WTC11 (cell line): ENCODE results near the gene PLXNA3. TPM values are rescaled to one million over a fixed set of nuclear protein-coding genes. Genes with fewer than 3 reads are reported as not detected.

ENCODE experiments used
- ATAC-seq: fragments of 200-7000 bp; cut with Tn5 transposase; 2 replicates; pipeline ENCODE4 v1.10.0; 2021; ENCODE audit warnings: mild to moderate bottlenecking, moderate library complexity
- CTCF ChIA-PET: fragments of 300-600 bp; sonication (Branson Sonifier 250); formaldehyde crosslinking; loops from one replicate; lab custom pipeline; 2021; ENCODE audit warnings: antibody characterized with exemption; lab: Charles Lee
- POLR2A ChIA-PET: fragments of 350-600 bp; sonication (Branson Sonifier 250); formaldehyde crosslinking; loops from one replicate; lab custom pipeline; 2021; ENCODE audit warnings: antibody characterized with exemption; lab: Charles Lee
- DNase-seq: peaks from one replicate; pipeline ENCODE4 v3.0.0; 2021; ENCODE audit warnings: low spot score
- H3K27ac Mint-ChIP-seq: 2 replicates; pipeline ENCODE4 v1.8.0; 2021; ENCODE audit warnings: mixed read lengths
- H3K27me3 Mint-ChIP-seq: 2 replicates; pipeline ENCODE4 v1.8.0; 2021; ENCODE audit warnings: low read depth, mild to moderate bottlenecking, moderate library complexity, mixed read lengths
- H3K36me3 Mint-ChIP-seq: 2 replicates; pipeline ENCODE4 v1.8.0; 2021; ENCODE audit warnings: mixed read lengths
- H3K4me1 Mint-ChIP-seq: 2 replicates; pipeline ENCODE4 v1.8.0; 2022; ENCODE audit warnings: mixed read lengths
- H3K4me3 Mint-ChIP-seq: 2 replicates; pipeline ENCODE4 v1.8.0; 2021; ENCODE audit warnings: mild to moderate bottlenecking, moderate library complexity, mixed read lengths
- H3K9me3 Mint-ChIP-seq: 2 replicates; pipeline ENCODE4 v1.8.0; 2021; ENCODE audit warnings: mixed read lengths
- ATF1 ChIP-seq: sonication (generic); formaldehyde crosslinking; IDR thresholded peaks from 2 replicates; pipeline ENCODE4 v1.8.1; 2023; ENCODE audit warnings: mild to moderate bottlenecking, moderate library complexity, missing genetic modification reagents
- CREB1 ChIP-seq: sonication (generic); formaldehyde crosslinking; IDR thresholded peaks from 2 replicates; pipeline ENCODE4 v1.8.0; 2023; ENCODE audit warnings: mild to moderate bottlenecking, missing genetic modification reagents
- ESRRA ChIP-seq: sonication (generic); formaldehyde crosslinking; IDR thresholded peaks from 2 replicates; pipeline ENCODE4 v1.8.1; 2022; ENCODE audit warnings: mild to moderate bottlenecking, missing genetic modification reagents, borderline replicate concordance
- FOXP1 ChIP-seq: sonication (generic); formaldehyde crosslinking; IDR thresholded peaks from 2 replicates; pipeline ENCODE4 v1.8.0; 2022; ENCODE audit warnings: missing genetic modification reagents, mild to moderate bottlenecking, moderate library complexity, borderline replicate concordance
- GABPB1 ChIP-seq: sonication (generic); formaldehyde crosslinking; IDR thresholded peaks from 2 replicates; pipeline ENCODE4 v1.8.1; 2023; ENCODE audit warnings: mild to moderate bottlenecking, missing genetic modification reagents
- MYBL2 ChIP-seq: sonication (generic); formaldehyde crosslinking; IDR thresholded peaks from 2 replicates; pipeline ENCODE4 v1.8.1; 2023; ENCODE audit warnings: mild to moderate bottlenecking, moderate library complexity, missing genetic modification reagents
- NFE2L1 ChIP-seq: sonication (generic); formaldehyde crosslinking; IDR thresholded peaks from 2 replicates; pipeline ENCODE4 v1.8.1; 2023; ENCODE audit warnings: missing genetic modification reagents
- NR1H2 ChIP-seq: sonication (generic); formaldehyde crosslinking; IDR thresholded peaks from 2 replicates; pipeline ENCODE4 v1.9.0; 2021; ENCODE audit warnings: mild to moderate bottlenecking, moderate library complexity, missing genetic modification reagents
- NR2C2 ChIP-seq: sonication (generic); formaldehyde crosslinking; IDR thresholded peaks from 2 replicates; pipeline ENCODE4 v1.8.0; 2022; ENCODE audit warnings: mild to moderate bottlenecking, missing genetic modification reagents
- PRRX2 ChIP-seq: fragments of 250-450 bp; sonication (Bioruptor Pico); IDR thresholded peaks from 2 replicates; pipeline ENCODE4 v1.8.0; 2021; ENCODE audit warnings: mild to moderate bottlenecking
- RELA ChIP-seq: sonication (generic); formaldehyde crosslinking; IDR thresholded peaks from 2 replicates; pipeline ENCODE4 v1.8.1; 2022; ENCODE audit warnings: missing genetic modification reagents, mild to moderate bottlenecking, borderline replicate concordance
- SP1 ChIP-seq: sonication (generic); formaldehyde crosslinking; conservative IDR thresholded peaks from 2 replicates; pipeline ENCODE4 v1.8.1; 2022; ENCODE audit warnings: missing genetic modification reagents
- TCF7 ChIP-seq: sonication (generic); formaldehyde crosslinking; IDR thresholded peaks from 2 replicates; pipeline ENCODE4 v1.8.0; 2022; ENCODE audit warnings: mild to moderate bottlenecking, low read depth, missing genetic modification reagents, moderate library complexity
- TEAD1 ChIP-seq: sonication (generic); formaldehyde crosslinking; IDR thresholded peaks from 2 replicates; pipeline ENCODE4 v1.8.0; 2022; ENCODE audit warnings: mild to moderate bottlenecking, missing genetic modification reagents
- ZBTB21 ChIP-seq: sonication (generic); formaldehyde crosslinking; IDR thresholded peaks from 2 replicates; pipeline ENCODE4 v1.8.1; 2023; ENCODE audit warnings: mild to moderate bottlenecking, missing genetic modification reagents, borderline replicate concordance
- ZNF219 ChIP-seq: sonication (generic); formaldehyde crosslinking; IDR thresholded peaks from 2 replicates; pipeline ENCODE4 v1.8.0; 2023; ENCODE audit warnings: missing genetic modification reagents, mild to moderate bottlenecking, borderline replicate concordance
- ZNF396 ChIP-seq: fragments of 250-450 bp; sonication (Bioruptor Pico); IDR thresholded peaks from 2 replicates; pipeline ENCODE4 v1.8.0; 2021; ENCODE audit warnings: mild to moderate bottlenecking, moderate library complexity, borderline replicate concordance
- ZNF423 ChIP-seq: fragments of 250-450 bp; sonication (Bioruptor Pico); IDR thresholded peaks from 2 replicates; pipeline ENCODE4 v2.1.2; 2022; ENCODE audit warnings: mild to moderate bottlenecking, moderate library complexity
- total RNA-seq: library from RNA; stranded (reverse); gene quantifications from 3 replicates; pipeline ENCODE4 v1.2.3, GENCODE V29; 2021
- TF ChIP-seq, protein P1 (sequence below): sonication (generic); formaldehyde crosslinking; IDR thresholded peaks from 2 replicates; pipeline ENCODE4 v1.8.0; 2022; ENCODE audit warnings: missing genetic modification reagents
- TF ChIP-seq, protein P2 (sequence below): sonication (generic); formaldehyde crosslinking; IDR thresholded peaks from 2 replicates; pipeline ENCODE4 v1.8.0; 2023; ENCODE audit warnings: missing genetic modification reagents, mild to moderate bottlenecking, borderline replicate concordance
- TF ChIP-seq, protein P3 (sequence below): sonication (generic); formaldehyde crosslinking; IDR thresholded peaks from 2 replicates; pipeline ENCODE4 v1.8.1; 2023; ENCODE audit warnings: mild to moderate bottlenecking, missing genetic modification reagents, moderate library complexity
- TF ChIP-seq, protein P4 (sequence below): fragments of 250-450 bp; sonication (Bioruptor Pico); IDR thresholded peaks from 2 replicates; pipeline ENCODE4 v2.1.2; 2022; ENCODE audit warnings: mild to moderate bottlenecking, moderate library complexity
- TF ChIP-seq, protein P5 (sequence below): sonication (generic); formaldehyde crosslinking; IDR thresholded peaks from 2 replicates; pipeline ENCODE4 v1.8.0; 2022; ENCODE audit warnings: mild to moderate bottlenecking, missing genetic modification reagents

The PLXNA3 gene
- total RNA-seq, 1 experiment from 2014 or later: 26.6 TPM

DNA sequence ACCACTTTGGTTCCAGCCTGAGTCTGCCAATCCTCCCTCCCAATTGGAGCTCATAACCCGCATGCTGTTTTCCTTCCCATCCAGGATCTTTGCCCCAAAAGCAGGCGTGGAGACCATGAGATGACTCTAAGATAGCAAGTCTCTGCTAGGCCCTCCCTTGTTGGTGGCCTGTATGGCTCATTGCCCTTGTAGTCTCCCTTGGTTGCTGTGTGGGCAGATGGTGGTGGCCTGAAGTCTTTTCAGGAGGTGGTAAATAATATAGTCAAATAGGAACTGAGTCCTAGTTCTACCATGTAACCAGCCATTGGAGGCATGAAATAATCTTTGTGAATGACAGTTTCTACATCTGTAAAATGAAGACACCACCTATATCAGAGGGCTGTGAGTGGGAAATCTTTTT lies 28.4 kb upstream of the PLXNA3 start (continued):
- TF ChIP-seq, protein P1, sequence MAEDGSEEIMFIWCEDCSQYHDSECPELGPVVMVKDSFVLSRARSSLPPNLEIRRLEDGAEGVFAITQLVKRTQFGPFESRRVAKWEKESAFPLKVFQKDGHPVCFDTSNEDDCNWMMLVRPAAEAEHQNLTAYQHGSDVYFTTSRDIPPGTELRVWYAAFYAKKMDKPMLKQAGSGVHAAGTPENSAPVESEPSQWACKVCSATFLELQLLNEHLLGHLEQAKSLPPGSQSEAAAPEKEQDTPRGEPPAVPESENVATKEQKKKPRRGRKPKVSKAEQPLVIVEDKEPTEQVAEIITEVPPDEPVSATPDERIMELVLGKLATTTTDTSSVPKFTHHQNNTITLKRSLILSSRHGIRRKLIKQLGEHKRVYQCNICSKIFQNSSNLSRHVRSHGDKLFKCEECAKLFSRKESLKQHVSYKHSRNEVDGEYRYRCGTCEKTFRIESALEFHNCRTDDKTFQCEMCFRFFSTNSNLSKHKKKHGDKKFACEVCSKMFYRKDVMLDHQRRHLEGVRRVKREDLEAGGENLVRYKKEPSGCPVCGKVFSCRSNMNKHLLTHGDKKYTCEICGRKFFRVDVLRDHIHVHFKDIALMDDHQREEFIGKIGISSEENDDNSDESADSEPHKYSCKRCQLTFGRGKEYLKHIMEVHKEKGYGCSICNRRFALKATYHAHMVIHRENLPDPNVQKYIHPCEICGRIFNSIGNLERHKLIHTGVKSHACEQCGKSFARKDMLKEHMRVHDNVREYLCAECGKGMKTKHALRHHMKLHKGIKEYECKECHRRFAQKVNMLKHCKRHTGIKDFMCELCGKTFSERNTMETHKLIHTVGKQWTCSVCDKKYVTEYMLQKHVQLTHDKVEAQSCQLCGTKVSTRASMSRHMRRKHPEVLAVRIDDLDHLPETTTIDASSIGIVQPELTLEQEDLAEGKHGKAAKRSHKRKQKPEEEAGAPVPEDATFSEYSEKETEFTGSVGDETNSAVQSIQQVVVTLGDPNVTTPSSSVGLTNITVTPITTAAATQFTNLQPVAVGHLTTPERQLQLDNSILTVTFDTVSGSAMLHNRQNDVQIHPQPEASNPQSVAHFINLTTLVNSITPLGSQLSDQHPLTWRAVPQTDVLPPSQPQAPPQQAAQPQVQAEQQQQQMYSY: no peak
- no peak for TF ChIP-seq MYBL2
- TF ChIP-seq CREB1 (CRISPR knock-in tag): no peak
- TF ChIP-seq ZNF219 (CRISPR knock-in tag): no peak
- TF ChIP-seq SP1 (CRISPR knock-in tag): no peak
- no peak for TF ChIP-seq PRRX2 (CRISPR knock-in tag)
- TF ChIP-seq FOXP1 (CRISPR knock-in tag): no peak
- TF ChIP-seq, protein P2, sequence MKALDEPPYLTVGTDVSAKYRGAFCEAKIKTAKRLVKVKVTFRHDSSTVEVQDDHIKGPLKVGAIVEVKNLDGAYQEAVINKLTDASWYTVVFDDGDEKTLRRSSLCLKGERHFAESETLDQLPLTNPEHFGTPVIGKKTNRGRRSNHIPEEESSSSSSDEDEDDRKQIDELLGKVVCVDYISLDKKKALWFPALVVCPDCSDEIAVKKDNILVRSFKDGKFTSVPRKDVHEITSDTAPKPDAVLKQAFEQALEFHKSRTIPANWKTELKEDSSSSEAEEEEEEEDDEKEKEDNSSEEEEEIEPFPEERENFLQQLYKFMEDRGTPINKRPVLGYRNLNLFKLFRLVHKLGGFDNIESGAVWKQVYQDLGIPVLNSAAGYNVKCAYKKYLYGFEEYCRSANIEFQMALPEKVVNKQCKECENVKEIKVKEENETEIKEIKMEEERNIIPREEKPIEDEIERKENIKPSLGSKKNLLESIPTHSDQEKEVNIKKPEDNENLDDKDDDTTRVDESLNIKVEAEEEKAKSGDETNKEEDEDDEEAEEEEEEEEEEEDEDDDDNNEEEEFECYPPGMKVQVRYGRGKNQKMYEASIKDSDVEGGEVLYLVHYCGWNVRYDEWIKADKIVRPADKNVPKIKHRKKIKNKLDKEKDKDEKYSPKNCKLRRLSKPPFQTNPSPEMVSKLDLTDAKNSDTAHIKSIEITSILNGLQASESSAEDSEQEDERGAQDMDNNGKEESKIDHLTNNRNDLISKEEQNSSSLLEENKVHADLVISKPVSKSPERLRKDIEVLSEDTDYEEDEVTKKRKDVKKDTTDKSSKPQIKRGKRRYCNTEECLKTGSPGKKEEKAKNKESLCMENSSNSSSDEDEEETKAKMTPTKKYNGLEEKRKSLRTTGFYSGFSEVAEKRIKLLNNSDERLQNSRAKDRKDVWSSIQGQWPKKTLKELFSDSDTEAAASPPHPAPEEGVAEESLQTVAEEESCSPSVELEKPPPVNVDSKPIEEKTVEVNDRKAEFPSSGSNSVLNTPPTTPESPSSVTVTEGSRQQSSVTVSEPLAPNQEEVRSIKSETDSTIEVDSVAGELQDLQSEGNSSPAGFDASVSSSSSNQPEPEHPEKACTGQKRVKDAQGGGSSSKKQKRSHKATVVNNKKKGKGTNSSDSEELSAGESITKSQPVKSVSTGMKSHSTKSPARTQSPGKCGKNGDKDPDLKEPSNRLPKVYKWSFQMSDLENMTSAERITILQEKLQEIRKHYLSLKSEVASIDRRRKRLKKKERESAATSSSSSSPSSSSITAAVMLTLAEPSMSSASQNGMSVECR: no peak
- no peak for TF ChIP-seq NR1H2

DNA sequence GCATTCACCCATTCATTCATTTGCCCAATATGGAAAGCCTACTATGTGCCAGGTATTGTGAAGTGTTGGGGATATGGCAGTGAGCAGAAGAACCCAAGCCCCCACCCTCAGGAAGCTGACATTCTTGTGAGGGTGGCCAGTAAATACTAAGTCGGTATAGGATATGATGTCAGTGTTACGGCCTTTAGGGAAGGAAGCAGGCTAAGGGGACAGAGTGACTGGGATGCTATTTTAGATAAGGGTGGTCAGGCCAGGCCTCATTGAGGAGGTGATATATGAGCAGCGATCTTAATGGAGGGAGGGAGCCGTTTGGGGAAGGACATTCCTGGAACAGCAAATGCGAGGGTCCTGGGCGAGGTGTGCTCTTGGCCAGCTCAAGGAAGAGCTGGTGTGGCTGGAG lies 27.6 kb upstream of the PLXNA3 start:
- no peaks in the 10 kb centered on the region for H3K27me3 Mint-ChIP-seq
- DNase-seq: no peak
- H3K9me3 Mint-ChIP-seq: no peaks in the 10 kb centered on the region
- ChIA-PET CTCF (no interaction called here), POLR2A (no interaction called here)
- peaks cover 10% of the 10 kb centered on the region; the same call in 1 of the 2 replicates for H3K36me3 Mint-ChIP-seq
- H3K27ac Mint-ChIP-seq: peak overlapping the region; percentile 17; the same call in 1 of the 2 replicates
- ATAC-seq: no peak
- H3K4me1 Mint-ChIP-seq: peaks cover 17% of the 10 kb centered on the region
- peak overlapping the region; percentile 25 for H3K4me3 Mint-ChIP-seq
- TF ChIP-seq, protein P3, sequence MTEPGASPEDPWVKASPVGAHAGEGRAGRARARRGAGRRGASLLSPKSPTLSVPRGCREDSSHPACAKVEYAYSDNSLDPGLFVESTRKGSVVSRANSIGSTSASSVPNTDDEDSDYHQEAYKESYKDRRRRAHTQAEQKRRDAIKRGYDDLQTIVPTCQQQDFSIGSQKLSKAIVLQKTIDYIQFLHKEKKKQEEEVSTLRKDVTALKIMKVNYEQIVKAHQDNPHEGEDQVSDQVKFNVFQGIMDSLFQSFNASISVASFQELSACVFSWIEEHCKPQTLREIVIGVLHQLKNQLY (CRISPR knock-in tag): no peak
- TF ChIP-seq ESRRA (no peak), RELA (CRISPR knock-in tag) (no peak), TCF7 (CRISPR knock-in tag) (no peak), NFE2L1 (CRISPR knock-in tag) (no peak), ZNF396 (CRISPR knock-in tag) (no peak), TEAD1 (CRISPR knock-in tag) (no peak), ATF1 (CRISPR knock-in tag) (no peak), ZBTB21 (CRISPR knock-in tag) (no peak), ZNF423 (no peak), GABPB1 (CRISPR knock-in tag) (no peak), NR2C2 (CRISPR knock-in tag) (no peak)
- TF ChIP-seq, protein P4, sequence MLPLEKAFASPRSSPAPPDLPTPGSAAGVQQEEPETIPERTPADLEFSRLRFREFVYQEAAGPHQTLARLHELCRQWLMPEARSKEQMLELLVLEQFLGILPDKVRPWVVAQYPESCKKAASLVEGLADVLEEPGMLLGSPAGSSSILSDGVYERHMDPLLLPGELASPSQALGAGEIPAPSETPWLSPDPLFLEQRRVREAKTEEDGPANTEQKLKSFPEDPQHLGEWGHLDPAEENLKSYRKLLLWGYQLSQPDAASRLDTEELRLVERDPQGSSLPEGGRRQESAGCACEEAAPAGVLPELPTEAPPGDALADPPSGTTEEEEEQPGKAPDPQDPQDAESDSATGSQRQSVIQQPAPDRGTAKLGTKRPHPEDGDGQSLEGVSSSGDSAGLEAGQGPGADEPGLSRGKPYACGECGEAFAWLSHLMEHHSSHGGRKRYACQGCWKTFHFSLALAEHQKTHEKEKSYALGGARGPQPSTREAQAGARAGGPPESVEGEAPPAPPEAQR (CRISPR knock-in tag): no peak
- TF ChIP-seq, protein P1: no peak
- TF ChIP-seq, protein P5, sequence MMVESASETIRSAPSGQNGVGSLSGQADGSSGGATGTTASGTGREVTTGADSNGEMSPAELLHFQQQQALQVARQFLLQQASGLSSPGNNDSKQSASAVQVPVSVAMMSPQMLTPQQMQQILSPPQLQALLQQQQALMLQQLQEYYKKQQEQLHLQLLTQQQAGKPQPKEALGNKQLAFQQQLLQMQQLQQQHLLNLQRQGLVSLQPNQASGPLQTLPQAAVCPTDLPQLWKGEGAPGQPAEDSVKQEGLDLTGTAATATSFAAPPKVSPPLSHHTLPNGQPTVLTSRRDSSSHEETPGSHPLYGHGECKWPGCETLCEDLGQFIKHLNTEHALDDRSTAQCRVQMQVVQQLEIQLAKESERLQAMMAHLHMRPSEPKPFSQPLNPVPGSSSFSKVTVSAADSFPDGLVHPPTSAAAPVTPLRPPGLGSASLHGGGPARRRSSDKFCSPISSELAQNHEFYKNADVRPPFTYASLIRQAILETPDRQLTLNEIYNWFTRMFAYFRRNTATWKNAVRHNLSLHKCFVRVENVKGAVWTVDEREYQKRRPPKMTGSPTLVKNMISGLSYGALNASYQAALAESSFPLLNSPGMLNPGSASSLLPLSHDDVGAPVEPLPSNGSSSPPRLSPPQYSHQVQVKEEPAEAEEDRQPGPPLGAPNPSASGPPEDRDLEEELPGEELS: no peak
